OCI-LY7 (cell line): ENCODE measurements around the gene LSM4.

ENCODE experiments used
- CTCF ChIP-seq: fragments of 200-600 bp; sonication (generic); conservative IDR thresholded peaks from 2 replicates; pipeline ENCODE4 v1.5.1; 2014; ENCODE audit warnings: mild to moderate bottlenecking, antibody characterized with exemption, low read length, moderate library complexity, mixed read lengths
- EZH2phosphoT487 ChIP-seq: fragments of 200-600 bp; sonication (generic); IDR thresholded peaks from 2 replicates; pipeline ENCODE4 v1.6.1; 2018; ENCODE audit warnings: low read depth, borderline replicate concordance, mild to moderate bottlenecking, mixed run types, antibody characterized with exemption, low read length, moderate library complexity, mixed read lengths

- TF ChIP-seq CTCF (no peak), EZH2phosphoT487 (no peak)
Measured at GRCh38 chr19:18310966-18311365, 11.9 kb downstream of the LSM4 start.
